Smooth muscle cell (in vitro differentiated cells): ENCODE data around the gene UBE2E2. TPM values are rescaled to one million over a fixed set of nuclear protein-coding genes. Genes with fewer than 3 reads are reported as not detected.

Source experiments
- DNase-seq: peaks from one replicate; lab custom pipeline; 2025; ENCODE audit not compliant: unreplicated experiment; lab: John Stamatoyannopoulos, UW
- H2AFZ ChIP-seq: fragments of 200-600 bp; sonication (generic); 2 replicates; pipeline ENCODE4 v1.6.0; 2016; ENCODE audit warnings: antibody characterized with exemption, low read depth, mild to moderate bottlenecking
- H3F3A ChIP-seq: fragments of 200-600 bp; sonication (generic); 2 replicates; pipeline ENCODE4 v1.6.0; 2017; ENCODE audit warnings: antibody characterized with exemption, low read depth
- H3K27ac ChIP-seq: fragments of 200-600 bp; sonication (generic); 2 replicates; pipeline ENCODE4 v1.5.1; 2016; ENCODE audit warnings: low read depth, mild to moderate bottlenecking
- H3K27me3 ChIP-seq: fragments of 200-600 bp; sonication (generic); 2 replicates; pipeline ENCODE4 v1.6.1; 2016; ENCODE audit warnings: low read depth, mild to moderate bottlenecking
- H3K36me3 ChIP-seq: fragments of 200-600 bp; sonication (generic); 2 replicates; pipeline ENCODE4 v1.5.1; 2016; ENCODE audit warnings: low read depth
- H3K4me1 ChIP-seq: fragments of 200-600 bp; sonication (generic); 2 replicates; pipeline ENCODE4 v1.5.1; 2016; ENCODE audit warnings: low read depth
- H3K4me2 ChIP-seq: fragments of 200-600 bp; sonication (generic); 2 replicates; pipeline ENCODE4 v1.6.0; 2016; ENCODE audit warnings: mild to moderate bottlenecking
- H3K4me3 ChIP-seq: fragments of 200-600 bp; sonication (generic); 2 replicates; pipeline ENCODE4 v1.5.1; 2016; ENCODE audit warnings: mild to moderate bottlenecking
- H3K79me2 ChIP-seq: fragments of 200-600 bp; sonication (generic); 2 replicates; pipeline ENCODE4 v1.6.0; 2016; ENCODE audit warnings: low read depth, mild to moderate bottlenecking
- H3K9ac ChIP-seq: fragments of 200-600 bp; sonication (generic); 2 replicates; pipeline ENCODE4 v1.6.0; 2016; ENCODE audit warnings: low read depth
- H3K9me3 ChIP-seq: fragments of 200-600 bp; sonication (generic); replicated peaks from 2 replicates; pipeline ENCODE4 v1.5.1; 2016; ENCODE audit warnings: low read depth
- H4K20me1 ChIP-seq: fragments of 200-600 bp; sonication (generic); 2 replicates; pipeline ENCODE4 v1.6.0; 2016; ENCODE audit warnings: low read depth
- WGBS: methylation state at CpG from one replicate; pipeline ENCODE4 v1.1.7; 2016; ENCODE audit warnings: low lambda C conversion rate; 5-methylcytosine and 5-hydroxymethylcytosine counted together
- polyA plus RNA-seq: library from polyadenylated mRNA; unstranded; fragments of >200 nt; fragmentation: Nextera tagmentation; extraction: Ambion mirVana; gene quantifications from 2 replicates; pipeline ENCODE4 v1.2.1, GENCODE V29; 2016
- total RNA-seq: library from RNA; depleted of rRNA; stranded (reverse); fragments of >200 nt; gene quantifications from 2 replicates; pipeline ENCODE4 v1.2.3, GENCODE V29; 2014
- TF ChIP-seq, protein P1 (sequence below): fragments of 200-600 bp; sonication (generic); IDR thresholded peaks from 2 replicates; pipeline ENCODE4 v1.5.1; 2017; ENCODE audit warnings: borderline replicate concordance, mild to moderate bottlenecking, antibody characterized with exemption; ENCODE audit not compliant: insufficient read depth, poor library complexity, severe bottlenecking

The UBE2E2 gene
- total and polyA plus RNA-seq, 2 experiments from 2014 or later, result 65.9 to 121 TPM

- H3K36me3 ChIP-seq, result no peaks in the 10 kb centered on the region
- no peak overlapping the region for H3K9ac ChIP-seq
- no peaks in the 10 kb centered on the region for H3K27me3 ChIP-seq
- no peak overlapping the region for H3K4me2 ChIP-seq
- peaks cover 2% of the 10 kb centered on the region for H3K9me3 ChIP-seq
- DNase-seq, result no peak
- no peaks in the 10 kb centered on the region for H3F3A ChIP-seq
- TF ChIP-seq, protein P1, sequence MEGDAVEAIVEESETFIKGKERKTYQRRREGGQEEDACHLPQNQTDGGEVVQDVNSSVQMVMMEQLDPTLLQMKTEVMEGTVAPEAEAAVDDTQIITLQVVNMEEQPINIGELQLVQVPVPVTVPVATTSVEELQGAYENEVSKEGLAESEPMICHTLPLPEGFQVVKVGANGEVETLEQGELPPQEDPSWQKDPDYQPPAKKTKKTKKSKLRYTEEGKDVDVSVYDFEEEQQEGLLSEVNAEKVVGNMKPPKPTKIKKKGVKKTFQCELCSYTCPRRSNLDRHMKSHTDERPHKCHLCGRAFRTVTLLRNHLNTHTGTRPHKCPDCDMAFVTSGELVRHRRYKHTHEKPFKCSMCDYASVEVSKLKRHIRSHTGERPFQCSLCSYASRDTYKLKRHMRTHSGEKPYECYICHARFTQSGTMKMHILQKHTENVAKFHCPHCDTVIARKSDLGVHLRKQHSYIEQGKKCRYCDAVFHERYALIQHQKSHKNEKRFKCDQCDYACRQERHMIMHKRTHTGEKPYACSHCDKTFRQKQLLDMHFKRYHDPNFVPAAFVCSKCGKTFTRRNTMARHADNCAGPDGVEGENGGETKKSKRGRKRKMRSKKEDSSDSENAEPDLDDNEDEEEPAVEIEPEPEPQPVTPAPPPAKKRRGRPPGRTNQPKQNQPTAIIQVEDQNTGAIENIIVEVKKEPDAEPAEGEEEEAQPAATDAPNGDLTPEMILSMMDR, result no peak
- no peak overlapping the region for H2AFZ ChIP-seq
- H3K27ac ChIP-seq, result no peak overlapping the region
- no peak overlapping the region for H3K4me3 ChIP-seq
- H3K79me2 ChIP-seq, result no peaks in the 10 kb centered on the region
- H3K4me1 ChIP-seq, result no peaks in the 10 kb centered on the region
- WGBS, result 59% methylated on average over 4 of the region's 4 CpGs
- H4K20me1 ChIP-seq, result no peaks in the 10 kb centered on the region
Observed at GRCh38 chr3:23620638-23621015, 417.5 kb downstream of the UBE2E2 start.

DNA sequence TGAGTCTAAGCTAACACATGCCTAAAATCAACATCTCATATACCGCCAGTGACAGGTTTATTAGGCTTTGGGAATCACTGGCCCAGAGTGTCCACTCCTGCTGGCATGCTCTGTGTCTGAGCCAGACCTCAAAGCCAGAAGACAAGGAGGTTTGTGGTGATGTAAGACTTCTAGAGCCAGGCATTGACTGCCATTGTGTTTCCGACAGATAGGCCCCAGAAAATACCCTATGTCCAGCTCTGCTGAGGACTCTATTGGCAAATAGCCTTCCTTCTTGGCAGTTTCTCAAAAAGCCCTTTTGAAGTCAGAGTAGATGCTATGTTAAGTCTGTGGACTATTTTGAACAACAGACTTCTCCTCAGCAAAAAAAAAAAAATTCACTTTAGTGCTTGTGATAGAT, 420.7 kb downstream of the UBE2E2 start:
- H3F3A ChIP-seq, result no peaks in the 10 kb centered on the region
- no peak overlapping the region for H3K9ac ChIP-seq
- no peaks in the 10 kb centered on the region for H3K4me1 ChIP-seq
- H3K36me3 ChIP-seq, result no peaks in the 10 kb centered on the region
- no peak overlapping the region for H3K4me3 ChIP-seq
- H3K27me3 ChIP-seq, result no peaks in the 10 kb centered on the region
- H3K27ac ChIP-seq, result no peak overlapping the region
- no peaks in the 10 kb centered on the region for H3K9me3 ChIP-seq
- H3K79me2 ChIP-seq, result no peaks in the 10 kb centered on the region
- TF ChIP-seq, protein P1, result no peak
- no peak overlapping the region for H3K4me2 ChIP-seq
- 81% methylated on average over 2 of the region's 2 CpGs for WGBS
- no peak for DNase-seq
- no peak overlapping the region for H2AFZ ChIP-seq
- no peaks in the 10 kb centered on the region for H4K20me1 ChIP-seq

GRCh38 chr3:23624305-23624704, 421.2 kb downstream of the UBE2E2 start:
- no peak overlapping the region for H3K9ac ChIP-seq
- H2AFZ ChIP-seq, result no peak overlapping the region
- WGBS, result 100% methylated on average over 1 of the region's 1 CpG
- no peaks in the 10 kb centered on the region for H3F3A ChIP-seq
- no peaks in the 10 kb centered on the region for H3K79me2 ChIP-seq
- no peaks in the 10 kb centered on the region for H4K20me1 ChIP-seq
- no peaks in the 10 kb centered on the region for H3K36me3 ChIP-seq
- no peaks in the 10 kb centered on the region for H3K27me3 ChIP-seq
- no peaks in the 10 kb centered on the region for H3K9me3 ChIP-seq
- no peak overlapping the region for H3K27ac ChIP-seq
- TF ChIP-seq, protein P1, result no peak
- no peak for DNase-seq
- no peak overlapping the region for H3K4me2 ChIP-seq
- no peak overlapping the region for H3K4me3 ChIP-seq
- H3K4me1 ChIP-seq, result no peaks in the 10 kb centered on the region

DNA sequence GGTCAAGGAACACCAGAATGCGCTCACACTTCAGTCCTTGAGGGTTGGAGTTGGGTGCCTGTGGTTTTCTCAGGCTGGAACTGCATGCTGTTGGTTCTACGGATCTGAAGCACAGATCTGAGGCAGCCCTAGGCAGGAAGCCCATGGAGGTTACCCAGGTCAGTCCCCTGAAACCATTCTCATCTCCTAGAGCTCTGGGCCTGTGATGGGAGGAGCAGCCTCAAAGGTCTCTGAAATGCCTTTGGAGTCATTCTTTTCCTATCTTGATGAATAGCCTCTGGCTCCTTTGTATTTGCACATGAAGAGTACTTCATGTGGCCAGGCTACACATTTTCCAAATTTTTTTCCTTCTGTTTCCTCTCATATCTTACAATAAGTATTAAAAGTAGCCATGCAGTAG, 423.3 kb downstream of the UBE2E2 start:
- Histone ChIP-seq H4K20me1 (no peaks in the 10 kb centered on the region), H2AFZ (no peak overlapping the region), H3K4me1 (no peaks in the 10 kb centered on the region), H3K9ac (no peak overlapping the region), H3K9me3 (no peaks in the 10 kb centered on the region), H3K79me2 (no peaks in the 10 kb centered on the region), H3K36me3 (no peaks in the 10 kb centered on the region), H3K4me3 (no peak overlapping the region), H3K27me3 (no peaks in the 10 kb centered on the region), H3K27ac (no peak overlapping the region), H3F3A (no peaks in the 10 kb centered on the region), H3K4me2 (no peak overlapping the region)
- no peak for DNase-seq
- WGBS, result 91% methylated on average over 2 of the region's 2 CpGs
- TF ChIP-seq, protein P1, result no peak
